CD4-positive, alpha-beta T cell (primary cell): ENCODE data around the gene BDH2. TPM values are rescaled to one million over a fixed set of nuclear protein-coding genes. Genes with fewer than 3 reads are reported as not detected.

Source experiments
- ATAC-seq: fragments of 200-7000 bp; cut with Tn5 transposase; one replicate; pipeline ENCODE4 v1.10.0; 2022; ENCODE audit warnings: mild to moderate bottlenecking; ENCODE audit not compliant: poor library complexity
- CTCF ChIA-PET: fragments of 350-600 bp; sonication (Branson Sonifier 250); formaldehyde crosslinking; loops from one replicate; lab custom pipeline; 2021; ENCODE audit warnings: antibody characterized with exemption, inconsistent platforms; lab: Charles Lee
- POLR2A ChIA-PET: fragments of 350-600 bp; sonication (Branson Sonifier 250); formaldehyde crosslinking; loops from one replicate; lab custom pipeline; 2021; ENCODE audit warnings: antibody characterized with exemption, inconsistent platforms; lab: Charles Lee
- DNase-seq, 14 experiments: peaks; one replicate each; pipeline ENCODE4 v3.0.0-alpha.2; 2013 to 2020; ENCODE audit warnings: mixed read lengths in 2 of 14
- H3K27ac ChIP-seq, 2 donors: one replicate each; pipeline versions ENCODE4 v1.5.1 to v1.7.0; 2013; ENCODE audit warnings: low read length in 2 of 2, low read depth in 1 of 2, mild to moderate bottlenecking in 1 of 2
- H3K27me3 ChIP-seq, 2 experiments: 1 replicate in 1 of 2; 2 replicates in 1 of 2; pipeline versions ENCODE4 v1.6.1 to v1.7.0; 2013; ENCODE audit warnings: low read length in 2 of 2, control low read depth in 1 of 2, mild to moderate bottlenecking in 1 of 2, moderate library complexity in 1 of 2; ENCODE audit not compliant: insufficient read depth in 2 of 2, control insufficient read depth in 1 of 2
- H3K36me3 ChIP-seq: one replicate; pipeline ENCODE4 v1.6.1; 2013; ENCODE audit warnings: low read length, control low read depth; ENCODE audit not compliant: insufficient read depth
- H3K4me1 ChIP-seq: one replicate; pipeline ENCODE4 v1.6.1; 2013; ENCODE audit warnings: low read length, control low read depth; ENCODE audit not compliant: insufficient read depth
- H3K4me3 ChIP-seq: one replicate; pipeline ENCODE4 v1.5.1; 2013; ENCODE audit warnings: mild to moderate bottlenecking, low read length, moderate library complexity
- H3K9me3 ChIP-seq, 2 experiments: 1 replicate in 1 of 2; 2 replicates in 1 of 2; pipeline versions ENCODE4 v1.6.1 to v1.7.0; 2013; ENCODE audit warnings: low read length in 2 of 2, mild to moderate bottlenecking in 2 of 2, control low read depth in 1 of 2, moderate library complexity in 1 of 2; ENCODE audit not compliant: control insufficient read depth in 1 of 2, insufficient read depth in 1 of 2
- H3K27ac Mint-ChIP-seq: one replicate; pipeline ENCODE4 v1.8.0; 2020; ENCODE audit warnings: mixed read lengths
- H3K27me3 Mint-ChIP-seq: one replicate; pipeline ENCODE4 v1.8.0; 2021; ENCODE audit warnings: mixed read lengths
- H3K36me3 Mint-ChIP-seq: one replicate; pipeline ENCODE4 v1.8.0; 2021; ENCODE audit warnings: low read depth, mixed read lengths
- H3K4me1 Mint-ChIP-seq: one replicate; pipeline ENCODE4 v1.8.0; 2021; ENCODE audit warnings: low read depth, mixed read lengths
- H3K4me3 Mint-ChIP-seq: one replicate; pipeline ENCODE4 v1.8.0; 2020; ENCODE audit warnings: mild to moderate bottlenecking, mixed read lengths
- H3K9me3 Mint-ChIP-seq: one replicate; pipeline ENCODE4 v1.8.0; 2020; ENCODE audit warnings: mixed read lengths
- intact Hi-C, 2 experiments: fragments of 100-400 bp; cut with DNase I in 1 of 2; cut with micrococcal nuclease in 1 of 2; formaldehyde crosslinking; loops; one replicate each; pipeline versions ENCODE4 v1.15.1 to v1.9.0; 2023 to 2025; cut with DNase I, micrococcal nuclease
- total RNA-seq, 174 experiments: library from RNA in 2 of 174; stranded (reverse) in 2 of 174; gene quantifications; one replicate each; pipeline ENCODE4 v1.2.3 and lab custom pipeline; 2021 to 2026
- TF ChIP-seq, protein P1 (sequence below): fragments of 200-600 bp; IDR thresholded peaks from one replicate; pipeline ENCODE4 v1.8.0; 2022; ENCODE audit warnings: antibody characterized with exemption, mild to moderate bottlenecking

BDH2 gene
- total RNA-seq, 2 experiments from 2014 or later = 9.9 to 10.3 TPM

DNA sequence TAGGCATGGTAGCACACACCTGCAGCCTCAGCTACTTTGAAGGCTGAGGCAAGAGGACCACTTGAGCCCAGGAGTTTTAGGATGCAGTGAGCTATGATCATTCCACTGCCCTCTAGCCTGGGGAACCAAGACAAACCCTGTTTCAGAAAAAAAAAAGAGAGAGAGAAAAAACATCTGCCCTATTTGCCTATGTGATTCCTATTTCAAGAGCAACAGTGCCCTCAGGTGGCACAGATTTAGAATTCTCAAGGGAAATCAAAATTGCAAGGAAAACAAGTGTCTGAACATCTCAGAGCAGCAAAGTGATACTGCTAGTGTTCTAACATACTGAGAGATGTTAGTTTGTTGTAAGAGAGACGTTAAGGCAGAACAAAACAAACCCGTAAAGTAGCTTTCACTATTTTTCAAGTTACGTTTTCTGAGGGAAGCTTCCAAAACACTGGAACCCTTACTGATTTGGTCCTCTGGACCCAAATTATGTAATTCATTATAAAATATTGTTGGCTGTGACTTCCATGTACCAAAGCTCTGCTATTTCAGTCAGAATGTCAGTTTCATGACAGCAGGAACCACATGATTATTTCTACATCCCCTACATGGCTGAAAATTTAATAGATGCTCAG is 7.9 kb downstream of the BDH2 start:
- no peaks in the 10 kb centered on the region for H3K9me3 Mint-ChIP-seq
- no peaks in the 10 kb centered on the region for H3K27me3 ChIP-seq
- peak in 10 of 14 experiments; percentile 4 to 80 (median 32) for DNase-seq
- ChIA-PET POLR2A (interaction anchor here (1.1 to 2.5 kb wide), 2 partner anchors 8 to 15 kb away, joined by 3 to 9 read pairs; partner anchors contain the start of genes BDH2 and SLC9B2), CTCF (interaction anchor here (0.7 to 3.9 kb wide), 9 partner anchors 8 to 661 kb away, joined by 3 to 14 read pairs (median 4); partner anchors contain the start of genes BDH2, SLC9B2 and UBE2D3)
- H3K36me3 Mint-ChIP-seq = peaks cover 62% of the 10 kb centered on the region
- H3K4me3 Mint-ChIP-seq = no peak overlapping the region
- no peaks in the 10 kb centered on the region for H3K9me3 ChIP-seq
- no peak overlapping the region for H3K27ac ChIP-seq
- intact Hi-C loops = loop anchor here (1.0 to 10.0 kb wide), 5 partner anchors 43 to 644 kb away; partner anchors contain the start of gene CISD2 (in 1 of the 2)
- H3K4me1 ChIP-seq = no peaks in the 10 kb centered on the region
- no peak overlapping the region for H3K4me3 ChIP-seq
- no peak overlapping the region for H3K27ac Mint-ChIP-seq
- ATAC-seq = peak; percentile 68
- H3K27me3 Mint-ChIP-seq = no peaks in the 10 kb centered on the region
- TF ChIP-seq, protein P1, sequence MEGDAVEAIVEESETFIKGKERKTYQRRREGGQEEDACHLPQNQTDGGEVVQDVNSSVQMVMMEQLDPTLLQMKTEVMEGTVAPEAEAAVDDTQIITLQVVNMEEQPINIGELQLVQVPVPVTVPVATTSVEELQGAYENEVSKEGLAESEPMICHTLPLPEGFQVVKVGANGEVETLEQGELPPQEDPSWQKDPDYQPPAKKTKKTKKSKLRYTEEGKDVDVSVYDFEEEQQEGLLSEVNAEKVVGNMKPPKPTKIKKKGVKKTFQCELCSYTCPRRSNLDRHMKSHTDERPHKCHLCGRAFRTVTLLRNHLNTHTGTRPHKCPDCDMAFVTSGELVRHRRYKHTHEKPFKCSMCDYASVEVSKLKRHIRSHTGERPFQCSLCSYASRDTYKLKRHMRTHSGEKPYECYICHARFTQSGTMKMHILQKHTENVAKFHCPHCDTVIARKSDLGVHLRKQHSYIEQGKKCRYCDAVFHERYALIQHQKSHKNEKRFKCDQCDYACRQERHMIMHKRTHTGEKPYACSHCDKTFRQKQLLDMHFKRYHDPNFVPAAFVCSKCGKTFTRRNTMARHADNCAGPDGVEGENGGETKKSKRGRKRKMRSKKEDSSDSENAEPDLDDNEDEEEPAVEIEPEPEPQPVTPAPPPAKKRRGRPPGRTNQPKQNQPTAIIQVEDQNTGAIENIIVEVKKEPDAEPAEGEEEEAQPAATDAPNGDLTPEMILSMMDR = peak; percentile 71
- H3K4me1 Mint-ChIP-seq = peaks cover 15% of the 10 kb centered on the region
- H3K36me3 ChIP-seq = peaks cover 37% of the 10 kb centered on the region

DNA sequence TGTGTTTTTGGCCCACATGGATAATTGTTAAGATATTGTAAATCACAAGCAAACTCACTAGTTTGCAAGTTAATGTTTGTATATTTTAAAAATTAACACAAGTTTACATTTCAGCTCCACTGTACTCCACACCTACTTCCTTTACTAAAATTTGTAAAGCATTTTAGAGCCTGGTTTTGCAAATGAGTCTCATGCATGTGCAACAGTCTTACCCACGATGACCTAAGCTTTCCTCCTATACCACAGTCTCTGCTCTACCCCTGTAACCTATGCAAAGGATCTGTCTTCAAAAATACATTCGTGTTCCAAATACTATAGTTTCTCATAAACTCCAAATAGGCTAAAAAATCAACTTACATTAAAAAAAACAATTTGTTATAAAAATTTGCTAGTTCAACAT is 10.2 kb downstream of the BDH2 start:
- intact Hi-C loops = no loop called here
- no peak overlapping the region for H3K4me3 Mint-ChIP-seq
- Histone ChIP-seq H3K27ac (no peak overlapping the region), H3K4me3 (no peak overlapping the region), H3K36me3 (peaks cover 43% of the 10 kb centered on the region), H3K27me3 (no peaks in the 10 kb centered on the region), H3K9me3 (no peaks in the 10 kb centered on the region), H3K4me1 (no peaks in the 10 kb centered on the region)
- no peaks in the 10 kb centered on the region for H3K9me3 Mint-ChIP-seq
- no peak overlapping the region for H3K27ac Mint-ChIP-seq
- peaks cover 82% of the 10 kb centered on the region for H3K36me3 Mint-ChIP-seq
- no peak for ATAC-seq
- ChIA-PET CTCF (interaction anchor here (1.0 to 3.9 kb wide), 3 partner anchors 10 to 80 kb away, joined by 3 to 14 read pairs (median 5); partner anchors contain the start of gene BDH2), POLR2A (interaction anchor here (1.2 kb wide), 1 partner anchor 13 kb away, joined by 6 read pairs; the partner anchor contains the start of gene SLC9B2)
- TF ChIP-seq, protein P1 = no peak
- H3K4me1 Mint-ChIP-seq = peaks cover 12% of the 10 kb centered on the region
- H3K27me3 Mint-ChIP-seq = no peaks in the 10 kb centered on the region
- DNase-seq = no peak

DNA sequence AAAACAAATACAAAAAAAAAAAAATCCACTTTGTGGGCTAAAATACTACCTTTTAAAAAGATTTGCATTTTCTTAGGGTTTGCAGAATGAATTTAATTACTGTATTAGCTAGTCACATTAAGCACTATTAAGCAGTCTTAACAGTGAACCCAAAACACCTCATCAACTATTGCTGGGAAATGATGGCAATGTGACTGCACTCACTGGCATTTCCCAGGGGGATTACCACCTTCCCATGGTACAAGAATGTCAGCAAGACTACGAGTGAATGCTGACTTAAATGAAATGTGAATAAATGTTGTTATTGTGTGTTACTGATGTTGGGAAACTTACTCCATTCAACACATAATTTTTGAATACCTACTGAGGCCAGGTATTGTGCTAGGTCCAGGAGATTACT is 13.1 kb downstream of the BDH2 start:
- no peaks in the 10 kb centered on the region for H3K9me3 Mint-ChIP-seq
- ChIA-PET CTCF (no interaction called here), POLR2A (interaction anchor here (0.6 kb wide), 1 partner anchor 16 kb away, joined by 3 read pairs; no protein-coding TSS in a partner anchor)
- TF ChIP-seq, protein P1 = no peak
- intact Hi-C loops = no loop called here
- H3K4me3 Mint-ChIP-seq = no peak overlapping the region
- Histone ChIP-seq H3K9me3 (no peaks in the 10 kb centered on the region), H3K36me3 (peaks cover 43% of the 10 kb centered on the region), H3K4me3 (no peak overlapping the region), H3K27me3 (no peaks in the 10 kb centered on the region), H3K4me1 (no peaks in the 10 kb centered on the region), H3K27ac (no peak overlapping the region)
- no peak overlapping the region for H3K27ac Mint-ChIP-seq
- peaks cover under 1% of the 10 kb centered on the region for H3K4me1 Mint-ChIP-seq
- ATAC-seq (no peak), DNase-seq (no peak)
- no peaks in the 10 kb centered on the region for H3K27me3 Mint-ChIP-seq
- peaks cover 76% of the 10 kb centered on the region for H3K36me3 Mint-ChIP-seq
